GM12892 (cell line): ENCODE results near the gene HHIP.

Experiments
- POLR2A ChIP-seq: IDR thresholded peaks from 2 replicates; pipeline ENCODE4 v1.6.1; 2011; ENCODE audit warnings: low read depth, low read length, control low read depth
- POLR2AphosphoS5 ChIP-seq: IDR thresholded peaks from 2 replicates; pipeline ENCODE4 v1.6.1; 2011; ENCODE audit warnings: low read depth, low read length, control low read depth
- TAF1 ChIP-seq: IDR thresholded peaks from 2 replicates; pipeline ENCODE4 v1.6.1; 2011; ENCODE audit warnings: low read depth, mild to moderate bottlenecking, control low read depth, low read length, borderline replicate concordance

DNA sequence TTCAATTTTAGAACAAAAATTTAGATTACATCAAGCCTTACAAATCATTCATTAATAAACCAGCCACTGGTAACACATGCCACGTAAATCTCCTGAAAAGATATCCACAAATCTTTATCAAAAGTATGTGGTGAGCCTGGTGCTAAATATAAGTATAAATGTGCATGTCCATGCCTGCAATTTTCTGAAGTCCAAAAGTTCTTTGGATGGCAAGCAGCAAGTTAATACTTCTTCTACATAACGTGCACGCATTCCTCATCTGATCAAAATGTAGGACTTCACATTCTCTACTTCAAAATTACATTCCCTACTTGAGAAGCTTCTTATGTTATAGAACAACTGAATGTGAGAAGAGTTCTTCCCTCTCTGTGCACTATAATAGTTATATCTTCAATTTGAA, 49.8 kb downstream of the HHIP start:
- TF ChIP-seq POLR2A: no peak
- TF ChIP-seq POLR2AphosphoS5: no peak
- TF ChIP-seq TAF1: no peak
